Right lobe of liver (tissue), 4 donors: ENCODE results near the gene PVALEF.

Experiments
- CTCF ChIP-seq, 4 donors: fragments of 200-600 bp in 3 of 4; fragments of 450-650 bp in 1 of 4; IDR thresholded peaks; one replicate each; pipeline versions ENCODE4 v1.5.1 to v1.8.0; 2016 to 2022; ENCODE audit warnings: antibody characterized with exemption in 4 of 4, mild to moderate bottlenecking in 2 of 4
- POLR2A ChIP-seq: fragments of 450-650 bp; IDR thresholded peaks from one replicate; pipeline ENCODE4 v1.6.1; 2017; ENCODE audit warnings: antibody characterized with exemption, mild to moderate bottlenecking
- donor health status: DM: no; HTN: no; CAD: no.
- donor health status: DM: no; HTN: no; CAD: no.
- donor health status: DM: no; HTN: yes; CAD: no.

DNA sequence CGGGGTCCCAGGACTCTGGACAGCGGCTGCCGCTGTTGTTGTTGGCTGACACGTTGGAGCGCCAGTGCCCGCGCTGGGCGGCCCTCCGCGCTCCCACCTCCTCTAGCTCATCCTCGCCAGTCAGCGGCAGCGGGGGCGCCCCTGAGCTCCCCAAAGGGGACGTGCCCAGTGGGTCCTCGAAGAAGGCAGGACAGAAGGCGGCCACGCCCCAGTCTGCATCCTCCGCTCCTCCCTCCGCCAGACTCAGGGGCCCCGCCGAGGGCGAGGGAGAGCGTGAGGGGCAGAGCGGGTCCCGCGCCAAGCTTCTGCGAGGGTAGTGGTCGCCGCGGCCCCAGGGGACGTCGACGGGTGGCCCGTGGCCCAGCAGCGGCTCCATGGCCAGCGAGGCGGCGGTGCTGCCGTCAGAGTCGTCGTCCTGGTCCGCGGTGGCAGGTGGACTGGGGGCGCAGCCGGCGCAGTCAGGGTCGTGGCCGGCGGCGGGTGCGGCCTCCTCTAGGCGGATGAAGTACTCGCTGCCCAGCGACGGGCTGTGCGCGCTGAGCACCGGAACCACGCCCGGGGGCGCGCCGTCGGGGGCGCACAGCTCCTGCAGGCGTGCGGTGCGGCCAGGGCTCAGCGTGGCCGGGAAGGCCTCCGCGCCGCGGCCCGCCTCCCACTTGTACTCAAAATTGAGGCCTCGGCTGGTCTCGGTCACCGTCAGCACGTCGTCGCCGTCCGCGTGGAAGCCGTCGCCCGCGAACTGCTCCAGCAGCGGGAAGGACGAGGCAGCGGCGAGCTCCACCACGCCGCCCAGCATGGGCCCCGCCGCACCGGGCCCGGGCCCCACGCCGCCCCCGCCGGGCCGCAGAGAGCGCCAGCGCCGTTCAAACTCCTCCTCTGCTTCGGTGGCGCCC, 43.2 kb upstream of the PVALEF start:
- TF ChIP-seq CTCF (IDR thresholded peaks at IDR 0.05) (no peak), POLR2A (no peak)
